ENCODE results near the gene CDH13. TPM values are rescaled to one million over a fixed set of nuclear protein-coding genes. Genes with fewer than 3 reads are reported as not detected.

CDH13 gene
- total RNA-seq, 1 donor from 2014 or later, result not detected

GRCh38 chr16:82650804-82651203 lies 24.0 kb downstream of the CDH13 start:
- DNase-seq (no peak), ATAC-seq (ENCODE audit: low read depth) (no peak)
- H3K4me1 Mint-ChIP-seq, result peaks cover 23% of the 10 kb centered on the region
- H3K27me3 Mint-ChIP-seq, result no peaks in the 10 kb centered on the region
- ChIA-PET CTCF (no interaction called here), POLR2A (no interaction called here)
- H3K36me3 Mint-ChIP-seq (ENCODE audit: low read depth), result no peaks in the 10 kb centered on the region
- TF ChIP-seq CTCF (IDR thresholded peaks at IDR 0.05), result no peak
- intact Hi-C loops (cut with micrococcal nuclease), result loop anchor here (5.0 kb wide), 1 partner anchor 76 kb away; no protein-coding TSS in a partner anchor
- no peaks in the 10 kb centered on the region for H3K9me3 Mint-ChIP-seq
- no peak overlapping the region for H3K27ac Mint-ChIP-seq
- H3K4me3 Mint-ChIP-seq, result no peak overlapping the region

GRCh38 chr16:82651921-82652601 lies 25.3 kb downstream of the CDH13 start:
- intact Hi-C loops (cut with micrococcal nuclease), result loop anchor here (5.0 kb wide), 1 partner anchor 75 kb away; no protein-coding TSS in a partner anchor
- H3K36me3 Mint-ChIP-seq (ENCODE audit: low read depth), result no peaks in the 10 kb centered on the region
- DNase-seq, result no peak
- POLR2A ChIA-PET, result interaction anchor here (0.7 kb wide), 2 partner anchors 266 to 1994 kb away, joined by 5 to 6 read pairs; no protein-coding TSS in a partner anchor
- H3K27me3 Mint-ChIP-seq, result no peaks in the 10 kb centered on the region
- ATAC-seq (ENCODE audit: low read depth), result peak; percentile 51
- H3K4me1 Mint-ChIP-seq, result peaks cover 23% of the 10 kb centered on the region
- CTCF ChIA-PET, result no interaction called here
- no peak overlapping the region for H3K27ac Mint-ChIP-seq
- H3K4me3 Mint-ChIP-seq, result no peak overlapping the region
- no peak for TF ChIP-seq CTCF (IDR thresholded peaks at IDR 0.05)
- H3K9me3 Mint-ChIP-seq, result no peaks in the 10 kb centered on the region

- ChIA-PET POLR2A (interaction anchor here (0.7 kb wide), 1 partner anchor 265 kb away, joined by 6 read pairs; no protein-coding TSS in a partner anchor), CTCF (no interaction called here)
- intact Hi-C loops (cut with micrococcal nuclease), result loop anchor here (5.0 kb wide), 1 partner anchor 74 kb away; no protein-coding TSS in a partner anchor
- DNase-seq (no peak), ATAC-seq (ENCODE audit: low read depth) (no peak)
- H3K4me3 Mint-ChIP-seq, result no peak overlapping the region
- H3K27me3 Mint-ChIP-seq, result no peaks in the 10 kb centered on the region
- peaks cover 23% of the 10 kb centered on the region for H3K4me1 Mint-ChIP-seq
- no peak for TF ChIP-seq CTCF (IDR thresholded peaks at IDR 0.05)
- no peaks in the 10 kb centered on the region for H3K9me3 Mint-ChIP-seq
- no peak overlapping the region for H3K27ac Mint-ChIP-seq
- no peaks in the 10 kb centered on the region for H3K36me3 Mint-ChIP-seq (ENCODE audit: low read depth)
These were observed 26.1 kb downstream of the CDH13 start for GRCh38 chr16:82652826-82653225.

GRCh38 chr16:82653550-82654511 lies 27.1 kb downstream of the CDH13 start:
- CTCF ChIA-PET, result no interaction called here

More at GRCh38 chr16:82653550-82654511, 27.1 kb downstream of the CDH13 start:
- ATAC-seq (ENCODE audit: low read depth) (peak; percentile 89), DNase-seq (no peak)
- Mint-ChIP-seq H3K27ac (no peak overlapping the region), H3K4me1 (peaks cover 23% of the 10 kb centered on the region), H3K4me3 (no peak overlapping the region), H3K27me3 (no peaks in the 10 kb centered on the region), H3K9me3 (no peaks in the 10 kb centered on the region), H3K36me3 (ENCODE audit: low read depth) (no peaks in the 10 kb centered on the region)
- TF ChIP-seq CTCF (IDR thresholded peaks at IDR 0.05), result no peak
- POLR2A ChIA-PET, result no interaction called here
- intact Hi-C loops (cut with micrococcal nuclease), result loop anchor here (5.0 kb wide), 1 partner anchor 73 kb away; no protein-coding TSS in a partner anchor

Measured in activated B cell treated with CpG ODN at 0.5 μM for 24 hours (primary cell).